Measurements from ENCODE around the gene PADI3.

DNA sequence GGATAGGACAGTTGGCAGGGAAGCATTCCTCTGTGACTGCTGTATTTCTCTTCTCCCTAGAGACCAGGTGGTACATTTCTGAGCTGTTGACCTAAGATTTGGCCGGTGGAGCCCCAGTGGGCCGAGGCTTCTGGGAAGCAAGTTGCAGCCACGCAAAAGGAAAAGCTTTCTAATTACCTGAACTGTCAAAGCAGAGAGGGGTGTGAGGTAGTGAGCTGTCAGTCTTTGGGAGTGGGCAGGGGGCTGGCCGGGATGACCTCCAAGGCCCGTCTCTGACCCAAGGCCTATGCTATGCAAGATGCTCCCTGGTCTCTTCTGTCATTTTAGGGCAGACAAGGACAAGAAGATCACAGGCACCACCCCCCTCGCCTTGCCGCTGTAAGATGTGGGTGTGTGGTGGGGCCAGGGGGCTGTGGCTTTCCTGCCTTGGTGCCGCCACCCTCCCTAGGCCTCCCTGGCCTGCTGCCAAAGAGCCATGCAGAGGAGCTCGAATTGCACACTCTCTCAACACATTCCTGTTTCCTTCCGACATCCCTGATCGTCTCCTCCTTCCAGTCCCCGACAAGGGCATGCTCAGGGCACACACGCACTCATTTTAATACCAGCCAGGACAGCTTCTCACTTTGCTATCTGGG is 36.3 kb upstream of the PADI3 start:
- TF ChIP-seq POLR2AphosphoS5 (IDR thresholded peaks at IDR 0.05) = no peak
- TF ChIP-seq, protein P1, sequence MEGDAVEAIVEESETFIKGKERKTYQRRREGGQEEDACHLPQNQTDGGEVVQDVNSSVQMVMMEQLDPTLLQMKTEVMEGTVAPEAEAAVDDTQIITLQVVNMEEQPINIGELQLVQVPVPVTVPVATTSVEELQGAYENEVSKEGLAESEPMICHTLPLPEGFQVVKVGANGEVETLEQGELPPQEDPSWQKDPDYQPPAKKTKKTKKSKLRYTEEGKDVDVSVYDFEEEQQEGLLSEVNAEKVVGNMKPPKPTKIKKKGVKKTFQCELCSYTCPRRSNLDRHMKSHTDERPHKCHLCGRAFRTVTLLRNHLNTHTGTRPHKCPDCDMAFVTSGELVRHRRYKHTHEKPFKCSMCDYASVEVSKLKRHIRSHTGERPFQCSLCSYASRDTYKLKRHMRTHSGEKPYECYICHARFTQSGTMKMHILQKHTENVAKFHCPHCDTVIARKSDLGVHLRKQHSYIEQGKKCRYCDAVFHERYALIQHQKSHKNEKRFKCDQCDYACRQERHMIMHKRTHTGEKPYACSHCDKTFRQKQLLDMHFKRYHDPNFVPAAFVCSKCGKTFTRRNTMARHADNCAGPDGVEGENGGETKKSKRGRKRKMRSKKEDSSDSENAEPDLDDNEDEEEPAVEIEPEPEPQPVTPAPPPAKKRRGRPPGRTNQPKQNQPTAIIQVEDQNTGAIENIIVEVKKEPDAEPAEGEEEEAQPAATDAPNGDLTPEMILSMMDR (IDR thresholded peaks at IDR 0.05) = no peak
